GM10266 (cell line): Measurements from ENCODE around the gene SMIM11.
"Not testable (repeated sequence)": the region's sequence is repeated elsewhere in the genome, so short reads cannot be mapped to it uniquely, and the experiment has no call there.

ENCODE experiments used
- DNase-seq: peaks from one replicate; pipeline ENCODE4 v3.0.0; 2012; ENCODE audit errors: extremely low spot score

The SMIM11 gene

GRCh38 chr21:34406676-34407075 lies 31.4 kb downstream of the SMIM11 start:
- not testable (repeated sequence) for DNase-seq

- DNase-seq = not testable (repeated sequence)
These were observed 32.0 kb downstream of the SMIM11 start for GRCh38 chr21:34407294-34407693.

- not testable (repeated sequence) for DNase-seq
These were observed 42.3 kb downstream of the SMIM11 start for GRCh38 chr21:34417448-34418077.

- DNase-seq = not testable (repeated sequence)
These were observed 48.5 kb downstream of the SMIM11 start, which contains the start of gene SMIM34 for GRCh38 chr21:34423805-34424204. Gene SMIM34 (minus strand): TSS chr21:34423951. CDS start chr21:34423839, 112 bp downstream.

GRCh38 chr21:34427339-34427738 lies 52.0 kb downstream of the SMIM11 start:
- DNase-seq = not testable (repeated sequence)

GRCh38 chr21:34428441-34428840 lies 53.1 kb downstream of the SMIM11 start:
- DNase-seq = not testable (repeated sequence)

GRCh38 chr21:34429710-34430109 lies 54.4 kb downstream of the SMIM11 start:
- not testable (repeated sequence) for DNase-seq
